H9 (cell line): ENCODE measurements around the gene PPIL3. TPM values are rescaled to one million over a fixed set of nuclear protein-coding genes. Genes with fewer than 3 reads are reported as not detected.

Experiments
- DNase-seq: peaks from one replicate; pipeline ENCODE4 v3.0.0-alpha.2; 2017
- H2AFZ ChIP-seq: one replicate; pipeline ENCODE4 v1.6.1; 2013; ENCODE audit warnings: mild to moderate bottlenecking, low read length, control low read depth, moderate library complexity
- H2AK5ac ChIP-seq: 2 replicates; pipeline ENCODE4 v1.6.1; 2013; ENCODE audit warnings: low read length, control low read depth, mixed read lengths; ENCODE audit not compliant: insufficient read length
- H2BK120ac ChIP-seq: one replicate; pipeline ENCODE4 v1.6.1; 2013; ENCODE audit warnings: low read depth, mild to moderate bottlenecking, low read length, control low read depth, inconsistent platforms; ENCODE audit not compliant: poor library complexity, severe bottlenecking
- H2BK12ac ChIP-seq: 2 replicates; pipeline ENCODE4 v1.6.1; 2013; ENCODE audit warnings: low read length, control low read depth, mixed read lengths, low read depth; ENCODE audit not compliant: insufficient read length
- H2BK15ac ChIP-seq: 2 replicates; pipeline ENCODE4 v1.6.1; 2013; ENCODE audit warnings: low read depth, low read length, control low read depth
- H2BK20ac ChIP-seq: one replicate; pipeline ENCODE4 v1.6.1; 2013; ENCODE audit warnings: low read depth, mild to moderate bottlenecking, low read length, control low read depth, inconsistent platforms; ENCODE audit not compliant: poor library complexity, severe bottlenecking
- H2BK5ac ChIP-seq: 2 replicates; pipeline ENCODE4 v1.6.1; 2013; ENCODE audit warnings: low read length, control low read depth, mixed read lengths; ENCODE audit not compliant: insufficient read length
- H3K14ac ChIP-seq: 2 replicates; pipeline ENCODE4 v1.6.1; 2013; ENCODE audit warnings: low read length, control low read depth; ENCODE audit not compliant: insufficient read depth
- H3K18ac ChIP-seq: 2 replicates; pipeline ENCODE4 v1.6.1; 2013; ENCODE audit warnings: low read depth, mild to moderate bottlenecking, mixed read lengths, low read length, control low read depth; ENCODE audit not compliant: insufficient read length
- H3K23ac ChIP-seq: 2 replicates; pipeline ENCODE4 v1.6.1; 2013; ENCODE audit warnings: low read length, control low read depth, mixed read lengths, low read depth; ENCODE audit not compliant: insufficient read length
- H3K23me2 ChIP-seq: 2 replicates; pipeline ENCODE4 v1.6.1; 2013; ENCODE audit warnings: low read depth, mild to moderate bottlenecking, mixed read lengths, low read length, control low read depth; ENCODE audit not compliant: insufficient read length, poor library complexity, severe bottlenecking
- H3K27ac ChIP-seq: 2 replicates; pipeline ENCODE4 v1.5.1; 2013; ENCODE audit warnings: low read length, control low read depth, mixed read lengths, low read depth; ENCODE audit not compliant: insufficient read length
- H3K27me3 ChIP-seq: 2 replicates; pipeline ENCODE4 v1.6.1; 2013; ENCODE audit warnings: low read length, control low read depth, inconsistent platforms; ENCODE audit not compliant: insufficient read depth
- H3K4ac ChIP-seq: 2 replicates; pipeline ENCODE4 v1.6.1; 2013; ENCODE audit warnings: low read depth, mild to moderate bottlenecking, control low read depth, inconsistent platforms, low read length, moderate library complexity
- H3K4me1 ChIP-seq: 2 replicates; pipeline ENCODE4 v1.6.1; 2013; ENCODE audit warnings: low read length, control low read depth, inconsistent platforms; ENCODE audit not compliant: insufficient read depth
- H3K4me2 ChIP-seq: 2 replicates; pipeline ENCODE4 v1.6.1; 2013; ENCODE audit warnings: low read length, control low read depth, mixed read lengths; ENCODE audit not compliant: insufficient read length, insufficient read depth
- H3K56ac ChIP-seq: 2 replicates; pipeline ENCODE4 v1.6.1; 2013; ENCODE audit warnings: low read depth, mild to moderate bottlenecking, mixed read lengths, low read length, control low read depth; ENCODE audit not compliant: insufficient read length
- H3K79me1 ChIP-seq: 2 replicates; pipeline ENCODE4 v1.6.1; 2013; ENCODE audit warnings: low read depth, mild to moderate bottlenecking, moderate library complexity, low read length, control low read depth, inconsistent platforms; ENCODE audit not compliant: insufficient read depth, poor library complexity, severe bottlenecking
- H3K79me2 ChIP-seq: 2 replicates; pipeline ENCODE4 v1.6.1; 2013; ENCODE audit warnings: low read length, control low read depth, inconsistent platforms; ENCODE audit not compliant: insufficient read depth
- H3K9ac ChIP-seq: 2 replicates; pipeline ENCODE4 v1.6.1; 2013; ENCODE audit warnings: low read length, control low read depth, mixed read lengths; ENCODE audit not compliant: insufficient read length; ENCODE audit errors: extremely low read depth
- H3K9me3 ChIP-seq: one replicate; pipeline ENCODE4 v1.6.1; 2013; ENCODE audit warnings: low read depth, low read length, inconsistent platforms; ENCODE audit not compliant: control insufficient read depth
- H3T11ph ChIP-seq: one replicate; pipeline ENCODE4 v1.6.1; 2013; ENCODE audit warnings: mild to moderate bottlenecking, low read length, control low read depth, inconsistent platforms
- H4K20me1 ChIP-seq: one replicate; pipeline ENCODE4 v1.6.1; 2013; ENCODE audit not compliant: control insufficient read depth, insufficient read length, insufficient read depth
- H4K5ac ChIP-seq: 2 replicates; pipeline ENCODE4 v1.6.1; 2013; ENCODE audit warnings: low read depth, mild to moderate bottlenecking, mixed read lengths, low read length, control low read depth; ENCODE audit not compliant: insufficient read length
- H4K8ac ChIP-seq: replicated peaks from 2 replicates; pipeline ENCODE4 v1.6.1; 2013; ENCODE audit warnings: low read length, control low read depth, mixed read lengths, low read depth; ENCODE audit not compliant: insufficient read length
- H4K91ac ChIP-seq: 2 replicates; pipeline ENCODE4 v1.6.1; 2013; ENCODE audit warnings: low read depth, mild to moderate bottlenecking, moderate library complexity, mixed read lengths, low read length, control low read depth; ENCODE audit not compliant: insufficient read length
- H3K27ac Mint-ChIP-seq, 3 experiments: 2 replicates in 2 of 3; 3 replicates in 1 of 3; pipeline ENCODE4 v1.8.0; 2020 to 2021; ENCODE audit warnings: mixed read lengths in 3 of 3, mild to moderate bottlenecking in 1 of 3, moderate library complexity in 1 of 3
- H3K27me3 Mint-ChIP-seq: 2 replicates; pipeline ENCODE4 v1.8.0; 2021; ENCODE audit warnings: low read depth, mild to moderate bottlenecking, moderate library complexity, mixed read lengths
- H3K36me3 Mint-ChIP-seq, 3 experiments: 2 replicates in 2 of 3; 3 replicates in 1 of 3; pipeline ENCODE4 v1.8.0; 2020 to 2021; ENCODE audit warnings: low read depth in 3 of 3, mixed read lengths in 3 of 3; ENCODE audit not compliant: insufficient read depth in 1 of 3
- H3K4me1 Mint-ChIP-seq, 2 experiments: 2 replicates each; pipeline ENCODE4 v1.8.0; 2020; ENCODE audit warnings: mixed read lengths in 2 of 2
- H3K4me3 Mint-ChIP-seq, 2 experiments: 2 replicates in 1 of 2; 3 replicates in 1 of 2; pipeline ENCODE4 v1.8.0; 2020 to 2021; ENCODE audit warnings: mild to moderate bottlenecking in 2 of 2, mixed read lengths in 2 of 2, moderate library complexity in 1 of 2
- H3K9me3 Mint-ChIP-seq, 2 experiments: 2 replicates in 1 of 2; 3 replicates in 1 of 2; pipeline ENCODE4 v1.8.0; 2020; ENCODE audit warnings: mild to moderate bottlenecking in 2 of 2, mixed read lengths in 2 of 2, moderate library complexity in 1 of 2
- CTCF ChIP-seq: fragments of 200-600 bp; sonication (generic); conservative IDR thresholded peaks from 3 replicates; pipeline ENCODE4 v1.8.0; 2021; ENCODE audit warnings: antibody characterized with exemption, mild to moderate bottlenecking
- WGBS: extraction: QIAGEN DNeasy Blood & Tissue Kit; methylation state at CpG from one replicate; pipeline ENCODE4 v1.1.7; 2013; ENCODE audit warnings: missing lambda C conversion rate, low lambda C conversion rate, mixed read lengths; ENCODE audit not compliant: insufficient read length; ENCODE audit errors: extremely low coverage; 5-methylcytosine and 5-hydroxymethylcytosine counted together
- total RNA-seq: library from RNA; stranded (reverse); gene quantifications from 2 replicates; pipeline ENCODE4 v1.2.1, GENCODE V29; 2021

The PPIL3 gene
- total RNA-seq, 1 experiment from 2014 or later, result 63.4 TPM

- H3K4me3 Mint-ChIP-seq, result no peak overlapping the region
- H4K8ac ChIP-seq, result no peak overlapping the region
- no peaks in the 10 kb centered on the region for H3K4me1 ChIP-seq
Observed at GRCh38 chr2:200834701-200835100, 54.2 kb downstream of the PPIL3 start.

More at GRCh38 chr2:200834701-200835100, 54.2 kb downstream of the PPIL3 start:
- H3K27ac Mint-ChIP-seq, result no peak overlapping the region
- Histone ChIP-seq H4K5ac (no peak overlapping the region), H3K79me1 (no peaks in the 10 kb centered on the region), H2BK20ac (no peak overlapping the region), H2AK5ac (no peak overlapping the region), H3K79me2 (no peaks in the 10 kb centered on the region), H2BK120ac (no peak overlapping the region), H3K23me2 (no peaks in the 10 kb centered on the region), H2BK15ac (no peak overlapping the region), H3T11ph (no peak overlapping the region), H3K4me2 (no peak overlapping the region), H2BK5ac (no peak overlapping the region), H4K20me1 (no peaks in the 10 kb centered on the region), H3K23ac (no peak overlapping the region), H4K91ac (no peak overlapping the region), H3K27ac (no peak overlapping the region), H2BK12ac (no peak overlapping the region), H3K9me3 (peaks cover 6% of the 10 kb centered on the region), H3K27me3 (no peaks in the 10 kb centered on the region), H3K56ac (no peak overlapping the region), H3K14ac (no peak overlapping the region), H3K18ac (no peak overlapping the region), H3K4ac (no peak overlapping the region), H3K9ac (no peak overlapping the region), H2AFZ (no peak overlapping the region)
- H3K27me3 Mint-ChIP-seq, result no peaks in the 10 kb centered on the region
- H3K4me1 Mint-ChIP-seq, result peaks cover 2 to 6% of the 10 kb centered on the region in 2 experiments; a peak in 2 of 4 replicates
- DNase-seq, result no peak
- peaks cover 0 to 4% (median 4%) of the 10 kb centered on the region in 3 experiments; a peak in 3 of 7 replicates for H3K36me3 Mint-ChIP-seq
- WGBS, result no CpG with 5 or more reads among the region's 4 CpGs
- no peak for TF ChIP-seq CTCF
- H3K9me3 Mint-ChIP-seq, result peaks cover 12 to 17% of the 10 kb centered on the region in 2 experiments
